ENCODE data around the gene MCHR1.

GRCh38 chr22:40661671-40662070 lies 17.6 kb upstream of the MCHR1 start:
- TF ChIP-seq ZNF850 (CRISPR knock-in tag; conservative IDR thresholded peaks at IDR 0.05) = no peak
- TF ChIP-seq GABPB1 (CRISPR knock-in tag; IDR thresholded peaks at IDR 0.05) = no peak
- no peak for TF ChIP-seq MEIS2 (CRISPR knock-in tag; IDR thresholded peaks at IDR 0.05)
- TF ChIP-seq PBX3 (CRISPR knock-in tag; IDR thresholded peaks at IDR 0.05; ENCODE audit: borderline replicate concordance) = no peak
- no peak for TF ChIP-seq CTCF (CRISPR knock-in tag; IDR thresholded peaks at IDR 0.05)
- no peak for TF ChIP-seq ZNF362 (CRISPR knock-in tag; IDR thresholded peaks at IDR 0.05; ENCODE audit: borderline replicate concordance)
- TF ChIP-seq MYNN (CRISPR knock-in tag; IDR thresholded peaks at IDR 0.05; ENCODE audit: low read depth) = no peak
- TF ChIP-seq ERF (CRISPR knock-in tag; IDR thresholded peaks at IDR 0.05) = no peak
- TF ChIP-seq FOSL1 (CRISPR knock-in tag; IDR thresholded peaks at IDR 0.05; ENCODE audit: borderline replicate concordance) = no peak

Measured in HepG2 (cell line).